ENCODE measurements around the gene NALF2.

Gene NALF2

GRCh38 chrX:69501429-69501828 lies 2.7 kb upstream of the NALF2 start:
- H3K4me3 ChIP-seq (ENCODE audit: low read depth, low read length) = no peak overlapping the region

GRCh38 chrX:69503228-69503781 lies 821 bp upstream of the NALF2 start:
- ChIA-PET CTCF (interaction anchor here (0.6 to 2.1 kb wide), 8 partner anchors 9 to 593 kb away, joined by 3 to 7 read pairs (median 4); no protein-coding TSS in a partner anchor), POLR2A (interaction anchor here (0.8 to 1.6 kb wide), 2 partner anchors 10 to 112 kb away, joined by 3 to 7 read pairs; partner anchors contain the start of gene EDA)
- Histone ChIP-seq H3K27ac (ENCODE audit: extremely low read depth, low read depth, low read length) (no peak overlapping the region), H3K4me3 (ENCODE audit: low read depth, low read length) (peak overlapping the region; percentile 53), H3K9me3 (ENCODE audit: control insufficient read depth, insufficient read depth, low read depth, low read length) (peaks cover 8% of the 10 kb centered on the region), H3K36me3 (ENCODE audit: control insufficient read depth in 2 of 2, insufficient read depth in 1 of 2, low read length in 2 of 2) (peaks cover 0 to 3% of the 10 kb centered on the region in 2 experiments; a peak in 1 of 3 replicates), H3K4me1 (ENCODE audit: control insufficient read depth, insufficient read depth, low read length) (no peaks in the 10 kb centered on the region)
- peak; percentile 93 for TF ChIP-seq ZNF664 (tag by site-specific recombination; IDR thresholded peaks at IDR 0.05)
- no peak for TF ChIP-seq ZNF777 (tag by site-specific recombination; IDR thresholded peaks at IDR 0.05; ENCODE audit: borderline replicate concordance)
- no peak for TF ChIP-seq PBX3 (CRISPR knock-in tag; IDR thresholded peaks at IDR 0.05)
- 0 out of 2 replicates have a peak, but pooled peaks have one; percentile 40 for TF ChIP-seq ZNF280D (tag by site-specific recombination; IDR thresholded peaks at IDR 0.05)
- no peak for TF ChIP-seq ZNF513 (tag by site-specific recombination; IDR thresholded peaks at IDR 0.05)
- TF ChIP-seq KLF17 (tag by site-specific recombination; IDR thresholded peaks at IDR 0.05) = no peak
- no peak for TF ChIP-seq ZNF280C (tag by site-specific recombination; IDR thresholded peaks at IDR 0.05)
- TF ChIP-seq ZFP37 (tag by site-specific recombination; IDR thresholded peaks at IDR 0.05) = no peak
- TF ChIP-seq ZNF239 (tag by site-specific recombination; IDR thresholded peaks at IDR 0.05) = no peak
- no peak for TF ChIP-seq ZNF621 (tag by site-specific recombination; IDR thresholded peaks at IDR 0.05)
- TF ChIP-seq WT1 (tag by site-specific recombination; IDR thresholded peaks at IDR 0.05) = no peak
- no peak for TF ChIP-seq ZBTB1 (tag by site-specific recombination; IDR thresholded peaks at IDR 0.05)
- no peak for TF ChIP-seq ZNF76 (tag by site-specific recombination; IDR thresholded peaks at IDR 0.05; ENCODE audit: borderline replicate concordance, low read depth)
- no peak for TF ChIP-seq YY1 (tag by site-specific recombination; IDR thresholded peaks at IDR 0.05)

More at GRCh38 chrX:69501429-69501828, 2.7 kb upstream of the NALF2 start:
- H3K36me3 ChIP-seq (ENCODE audit: control insufficient read depth in 2 of 2, insufficient read depth in 1 of 2, low read length in 2 of 2) = no peaks in the 10 kb centered on the region
- no peak overlapping the region for H3K27ac ChIP-seq (ENCODE audit: extremely low read depth, low read depth, low read length)
- POLR2A ChIA-PET = no interaction called here
- TF ChIP-seq ZNF701 (tag by site-specific recombination; IDR thresholded peaks at IDR 0.05) (no peak), ZNF132 (tag by site-specific recombination; IDR thresholded peaks at IDR 0.05; ENCODE audit: borderline replicate concordance) (no peak), ZNF155 (tag by site-specific recombination; IDR thresholded peaks at IDR 0.05) (no peak), ZBTB20 (tag by site-specific recombination; IDR thresholded peaks at IDR 0.05) (no peak)
- CTCF ChIA-PET = interaction anchor here (0.6 to 0.8 kb wide), 2 partner anchors 595 to 702 kb away, joined by 3 to 4 read pairs; no protein-coding TSS in a partner anchor
- H3K4me1 ChIP-seq (ENCODE audit: control insufficient read depth, insufficient read depth, low read length) = no peaks in the 10 kb centered on the region
- peaks cover 8% of the 10 kb centered on the region for H3K9me3 ChIP-seq (ENCODE audit: control insufficient read depth, insufficient read depth, low read depth, low read length)
